K562 (cell line): ENCODE results near the gene MIEF1. TPM values are rescaled to one million over a fixed set of nuclear protein-coding genes. Genes with fewer than 3 reads are reported as not detected.

Experiments
- ATAC-seq: fragments of 200-7000 bp; cut with Tn5 transposase; 3 replicates; pipeline ENCODE4 v1.9.1; 2020; ENCODE audit warnings: moderate library complexity
- BruUV-seq: library from RNA; stranded (reverse); fragments of 400-500 nt; replicated peaks from 2 replicates; lab custom pipeline; 2021; lab: Mats Ljungman, UMichigan
- CTCF ChIA-PET: fragments of 300-600 bp; formaldehyde crosslinking; extraction: SDS; loops from one replicate; lab custom pipeline; 2021; ENCODE audit warnings: low intra/inter-chr PET ratio; lab: Yijun Ruan, JAX
- POLR2A ChIA-PET: fragments of 300-600, 350-650 bp; sonication (Branson Sonifier 250); formaldehyde crosslinking; extraction: SDS; loops from one replicate; lab custom pipeline; 2021; ENCODE audit warnings: antibody characterized with exemption, inconsistent platforms; lab: Yijun Ruan, JAX
- DNase-seq, 4 experiments: peaks; one replicate each; pipeline versions ENCODE4 v3.0.0 to v3.0.0-alpha.2; 2011 to 2018; ENCODE audit warnings: low spot score in 3 of 4, mixed read lengths in 3 of 4; ENCODE audit errors: extremely low read depth in 1 of 4
- FAIRE-seq: peaks from 2 replicates; lab custom pipeline; 2011; peaks lifted over from hg19 to GRCh38; lab: Jason Lieb, UNC
- H2AFZ ChIP-seq: 2 replicates; pipeline ENCODE4 v1.6.0; 2011; ENCODE audit warnings: low read depth, low read length, control low read depth, inconsistent platforms
- H3K27ac ChIP-seq: fragments of 200-600 bp; 3 replicates; pipeline ENCODE4 v1.8.0; 2011; ENCODE audit warnings: low read depth, mild to moderate bottlenecking, control low read depth, inconsistent platforms, low read length, moderate library complexity, mixed read lengths; ENCODE audit errors: extremely low read depth
- H3K27me3 ChIP-seq, 2 experiments: fragments of 300-600 bp in 1 of 2; 2 replicates in 1 of 2; 3 replicates in 1 of 2; pipeline versions ENCODE4 v1.6.0 to v1.8.0; 2011; ENCODE audit warnings: inconsistent platforms in 2 of 2, low read length in 2 of 2, mild to moderate bottlenecking in 1 of 2, mixed read lengths in 1 of 2, moderate library complexity in 1 of 2; ENCODE audit not compliant: control insufficient read depth in 2 of 2, insufficient read depth in 2 of 2
- H3K36me3 ChIP-seq: fragments of 300-600 bp; 3 replicates; pipeline ENCODE4 v1.8.0; 2011; ENCODE audit warnings: mild to moderate bottlenecking, low read length, inconsistent platforms; ENCODE audit not compliant: control insufficient read depth, insufficient read depth
- H3K4me1 ChIP-seq, 2 experiments: fragments of 200-600 bp in 1 of 2; replicated peaks in 1 of 2; 2 replicates in 1 of 2; 3 replicates in 1 of 2; pipeline versions ENCODE4 v1.5.1 to v1.8.0; 2011; ENCODE audit warnings: inconsistent platforms in 2 of 2, low read length in 2 of 2, mild to moderate bottlenecking in 1 of 2, mixed read lengths in 1 of 2, moderate library complexity in 1 of 2; ENCODE audit not compliant: control insufficient read depth in 2 of 2, insufficient read depth in 2 of 2
- H3K4me2 ChIP-seq: 2 replicates; pipeline ENCODE4 v1.6.1; 2011; ENCODE audit warnings: low read length, control low read depth, inconsistent platforms, mixed read lengths; ENCODE audit not compliant: insufficient read depth
- H3K4me3 ChIP-seq: fragments of 200-600 bp; sonication (generic), shearing (Covaris generic); 2 replicates; pipeline ENCODE4 v1.5.1; 2016; ENCODE audit warnings: control low read depth, inconsistent platforms
- H3K79me2 ChIP-seq: fragments of 200-600 bp; 3 replicates; pipeline ENCODE4 v1.8.0; 2011; ENCODE audit warnings: low read length, inconsistent platforms; ENCODE audit not compliant: control insufficient read depth, insufficient read depth
- H3K9ac ChIP-seq, 2 experiments: 2 replicates each; pipeline versions ENCODE4 v1.6.0 to v1.6.1; 2011; ENCODE audit warnings: low read depth in 2 of 2, low read length in 2 of 2, control low read depth in 1 of 2, inconsistent platforms in 1 of 2, mild to moderate bottlenecking in 1 of 2, mixed read lengths in 1 of 2; ENCODE audit not compliant: insufficient read depth in 1 of 2
- H3K9me1 ChIP-seq: one replicate; pipeline ENCODE4 v1.6.0; 2011; ENCODE audit warnings: inconsistent platforms, mild to moderate bottlenecking, low read length, moderate library complexity; ENCODE audit not compliant: control insufficient read depth, insufficient read depth
- H3K9me3 ChIP-seq: replicated peaks from 2 replicates; pipeline ENCODE4 v1.5.1; 2011; ENCODE audit warnings: low read depth, low read length, inconsistent platforms; ENCODE audit not compliant: control insufficient read depth, insufficient read depth
- H4K20me1 ChIP-seq: replicated peaks from 2 replicates; pipeline ENCODE4 v1.6.1; 2011; ENCODE audit warnings: low read length, inconsistent platforms, mixed read lengths; ENCODE audit not compliant: control insufficient read depth, insufficient read depth
- HDAC8 ChIP-seq: fragments of 450-650 bp; IDR thresholded peaks from 2 replicates; pipeline ENCODE4 v1.6.1; 2016; ENCODE audit warnings: mild to moderate bottlenecking, missing genetic modification characterization, moderate library complexity, missing compliant biosample characterization
- PHF8 ChIP-seq: fragments of 200-600 bp; sonication (generic); IDR thresholded peaks from 2 replicates; pipeline ENCODE4 v1.6.1; 2012; ENCODE audit warnings: mixed run types, mild to moderate bottlenecking, inconsistent platforms, low read length, moderate library complexity, borderline replicate concordance
- POLR2G ChIP-seq: fragments of 200-400 bp; formaldehyde crosslinking; IDR thresholded peaks from 2 replicates; pipeline ENCODE4 v1.6.1; 2017; ENCODE audit warnings: low read depth, mild to moderate bottlenecking, antibody characterized with exemption, low read length, moderate library complexity
- UBTF ChIP-seq, 2 experiments: IDR thresholded peaks; 2 replicates each; pipeline ENCODE4 v1.6.1; 2012; ENCODE audit warnings: improper control_type of control experiment in 2 of 2, low read depth in 2 of 2, low read length in 2 of 2, borderline replicate concordance in 1 of 2
- ZNF639 ChIP-seq, 2 experiments: fragments of 200-800 bp in 1 of 2; sonication (Bioruptor generic) in 1 of 2; sonication (generic) in 1 of 2; formaldehyde crosslinking in 1 of 2; IDR thresholded peaks in 1 of 2; conservative IDR thresholded peaks in 1 of 2; 2 replicates each; pipeline versions ENCODE4 v1.5.0 to v1.6.1; 2016 to 2020; ENCODE audit warnings: missing compliant biosample characterization in 1 of 2, missing genetic modification characterization in 1 of 2, missing genetic modification reagents in 1 of 2
- WGBS: fragments of 100-300 bp; shearing (Covaris generic); methylation state at CpG from one replicate; pipeline ENCODE4 v1.1.6; 2016; ENCODE audit warnings: low coverage, mixed read lengths; ENCODE audit not compliant: insufficient coverage; ENCODE audit errors: missing lambda C conversion rate; 5-methylcytosine and 5-hydroxymethylcytosine counted together
- in situ Hi-C: fragments of 300-500 bp; cut with MboI; formaldehyde crosslinking; loops from 4 replicates; pipeline ENCODE4 v1.15.0; 2018; ENCODE audit warnings: inconsistent platforms, mixed read lengths
- intact Hi-C: fragments of 100-400 bp; cut with micrococcal nuclease; formaldehyde crosslinking; loops from 2 replicates; pipeline ENCODE4 v1.14.2; 2022
- polyA plus RNA-seq, 8 experiments: library from polyadenylated mRNA; depleted of rRNA in 4 of 8; stranded (reverse) in 5 of 8; unstranded in 3 of 8; fragments of >200 nt; fragmentation: Nextera tagmentation in 2 of 8; fragmentation: Illumina TruSeq in 1 of 8; extraction: Ambion mirVana in 2 of 8; extraction: Trizol in 1 of 8; gene quantifications; 2 replicates each; pipeline versions ENCODE4 v1.2.1 to v1.2.3, GENCODE V29; 2011 to 2014; ENCODE audit warnings: inconsistent platforms in 1 of 8, missing spikeins in 1 of 8
- total RNA-seq, 7 experiments: library from RNA; depleted of rRNA in 6 of 7; stranded (reverse); fragments of >200 nt in 6 of 7; fragmentation: Illumina TruSeq in 2 of 7; extraction: Trizol in 2 of 7; gene quantifications; 2 replicates each; pipeline versions ENCODE4 v1.2.1 to v1.2.3, GENCODE V29; 2011 to 2021; ENCODE audit warnings: low replicate concordance in 1 of 7

The MIEF1 gene
- total and polyA plus RNA-seq, 9 of the 15 experiments (the other 6 are each of a cell fraction or from before 2014, with no cell fraction given): 10.9 to 51.8 (median 25.5) TPM

GRCh38 chr22:39457198-39457555 is 44.9 kb upstream of the MIEF1 start:
- TF ChIP-seq UBTF (IDR thresholded peaks at IDR 0.05; ENCODE audit: borderline replicate concordance in 1 of 2, low read depth in 2 of 2, low read length in 2 of 2): 0 out of 4 replicates have a peak, but pooled peaks of 1 of the 2 experiments have one; percentile 11
- no peak for TF ChIP-seq HDAC8 (tag)
- TF ChIP-seq POLR2G: 0 out of 2 replicates have a peak, but pooled peaks have one; percentile 20
- peak; percentile 3; the same call in 1 of the 2 replicates for TF ChIP-seq PHF8
- 0 out of 4 replicates have a peak, but pooled peaks of 1 of the 2 experiments have one; percentile 26 for TF ChIP-seq ZNF639 (CRISPR knock-in tag; conservative IDR thresholded peaks at IDR 0.05 in 1 of 2, IDR thresholded peaks at IDR 0.05 in 1 of 2)
- Histone ChIP-seq H4K20me1 (no peaks in the 10 kb centered on the region), H3K79me2 (peaks cover 35% of the 10 kb centered on the region), H3K27me3 (no peaks in the 10 kb centered on the region), H3K9me1 (no peaks in the 10 kb centered on the region), H3K4me1 (peaks cover 35 to 69% of the 10 kb centered on the region in 2 experiments; a peak in 4 of 5 replicates), H3K4me2 (no peak overlapping the region), H3K9ac (peak overlapping the region; percentile 68 to 93; a peak in 3 of 4 replicates), H2AFZ (no peak overlapping the region), H3K27ac (peak overlapping the region; percentile 67; the same call in 1 of the 3 replicates), H3K36me3 (no peaks in the 10 kb centered on the region), H3K9me3 (no peaks in the 10 kb centered on the region), H3K4me3 (peak overlapping the region; percentile 59)
- BruUV-seq: no TSS peak
- ChIA-PET CTCF (no interaction called here), POLR2A (no interaction called here)
- no CpG with 5 or more reads among the region's 63 CpGs for WGBS
- ATAC-seq: no peak
- intact Hi-C loops (no loop called here), in situ Hi-C loops (no loop called here)
- DNase-seq: peak in 3 of 4 experiments; percentile 53 to 77 (median 76)
- FAIRE-seq: no peak
